Astrocyte (in vitro differentiated cells and primary cell): ENCODE results near the gene CTSD. TPM values are rescaled to one million over a fixed set of nuclear protein-coding genes. Genes with fewer than 3 reads are reported as not detected.

ENCODE experiments used
- DNase-seq: peaks from one replicate; pipeline ENCODE4 v3.0.0-alpha.2; 2010; ENCODE audit warnings: low read depth
- FAIRE-seq: peaks from 2 replicates; lab custom pipeline; 2011; peaks lifted over from hg19 to GRCh38; lab: Jason Lieb, UNC
- H2AFZ ChIP-seq: 2 replicates; pipeline ENCODE4 v1.6.0; 2012; ENCODE audit warnings: low read depth, low read length, inconsistent platforms
- H3K27ac ChIP-seq: 2 replicates; pipeline ENCODE4 v1.5.1; 2011; ENCODE audit warnings: low read depth, low read length, inconsistent platforms
- H3K27me3 ChIP-seq: 2 replicates; pipeline ENCODE4 v1.6.0; 2011; ENCODE audit warnings: low read length, inconsistent platforms; ENCODE audit not compliant: insufficient read depth
- H3K36me3 ChIP-seq: 2 replicates; pipeline ENCODE4 v1.5.1; 2011; ENCODE audit warnings: low read length, inconsistent platforms; ENCODE audit not compliant: insufficient read depth
- H3K4me1 ChIP-seq: 2 replicates; pipeline ENCODE4 v1.5.1; 2011; ENCODE audit warnings: low read length, inconsistent platforms; ENCODE audit not compliant: insufficient read depth
- H3K4me2 ChIP-seq: 2 replicates; pipeline ENCODE4 v1.6.0; 2012; ENCODE audit warnings: low read length, inconsistent platforms
- H3K4me3 ChIP-seq: 2 replicates; pipeline ENCODE4 v1.5.1; 2011; ENCODE audit warnings: low read depth, mild to moderate bottlenecking, low read length, inconsistent platforms; ENCODE audit not compliant: insufficient read depth
- H3K79me2 ChIP-seq: 2 replicates; pipeline ENCODE4 v1.6.0; 2012; ENCODE audit warnings: mild to moderate bottlenecking, low read length, inconsistent platforms; ENCODE audit not compliant: insufficient read depth
- H3K9ac ChIP-seq: 2 replicates; pipeline ENCODE4 v1.6.0; 2012; ENCODE audit warnings: mild to moderate bottlenecking, low read length, inconsistent platforms
- H3K9me3 ChIP-seq: 2 replicates; pipeline ENCODE4 v1.5.1; 2012; ENCODE audit warnings: low read depth, mild to moderate bottlenecking, low read length, inconsistent platforms; ENCODE audit not compliant: insufficient read depth
- H4K20me1 ChIP-seq: 2 replicates; pipeline ENCODE4 v1.6.0; 2012; ENCODE audit warnings: low read length, inconsistent platforms; ENCODE audit not compliant: insufficient read depth
- H3K27ac Mint-ChIP-seq: one replicate; pipeline ENCODE4 v1.8.0; 2021; ENCODE audit warnings: mild to moderate bottlenecking, mixed read lengths; ENCODE audit not compliant: unreplicated experiment
- H3K27me3 Mint-ChIP-seq: one replicate; pipeline ENCODE4 v1.8.0; 2021; ENCODE audit warnings: low read depth, mixed read lengths; ENCODE audit not compliant: unreplicated experiment
- H3K36me3 Mint-ChIP-seq: one replicate; pipeline ENCODE4 v1.8.0; 2021; ENCODE audit warnings: low read depth, mixed read lengths; ENCODE audit not compliant: unreplicated experiment
- H3K4me1 Mint-ChIP-seq: one replicate; pipeline ENCODE4 v1.8.0; 2021; ENCODE audit warnings: low read depth, mixed read lengths; ENCODE audit not compliant: unreplicated experiment
- H3K4me3 Mint-ChIP-seq: one replicate; pipeline ENCODE4 v1.8.0; 2021; ENCODE audit warnings: mild to moderate bottlenecking, moderate library complexity, mixed read lengths; ENCODE audit not compliant: unreplicated experiment
- H3K9me3 Mint-ChIP-seq: one replicate; pipeline ENCODE4 v1.8.0; 2021; ENCODE audit warnings: mild to moderate bottlenecking, mixed read lengths; ENCODE audit not compliant: unreplicated experiment
- CTCF ChIP-seq: IDR thresholded peaks from 2 replicates; pipeline ENCODE4 v1.5.1; 2011; ENCODE audit warnings: low read depth, mild to moderate bottlenecking, inconsistent platforms, low read length, moderate library complexity; ENCODE audit not compliant: insufficient read depth
- EZH2 ChIP-seq: IDR thresholded peaks from 2 replicates; pipeline ENCODE4 v1.6.1; 2012; ENCODE audit warnings: mild to moderate bottlenecking, low read length, inconsistent platforms; ENCODE audit not compliant: insufficient read depth
- total RNA-seq: library from RNA; stranded (reverse); gene quantifications from 2 replicates; pipeline ENCODE4 v1.2.1, GENCODE V29; 2021

CTSD gene
- total RNA-seq, 1 donor from 2014 or later, result 290 TPM

GRCh38 chr11:1773994-1774550, 10.3 kb upstream of the CTSD start:
- H3K27me3 ChIP-seq, result no peaks in the 10 kb centered on the region
- no peaks in the 10 kb centered on the region for H3K36me3 Mint-ChIP-seq

DNA sequence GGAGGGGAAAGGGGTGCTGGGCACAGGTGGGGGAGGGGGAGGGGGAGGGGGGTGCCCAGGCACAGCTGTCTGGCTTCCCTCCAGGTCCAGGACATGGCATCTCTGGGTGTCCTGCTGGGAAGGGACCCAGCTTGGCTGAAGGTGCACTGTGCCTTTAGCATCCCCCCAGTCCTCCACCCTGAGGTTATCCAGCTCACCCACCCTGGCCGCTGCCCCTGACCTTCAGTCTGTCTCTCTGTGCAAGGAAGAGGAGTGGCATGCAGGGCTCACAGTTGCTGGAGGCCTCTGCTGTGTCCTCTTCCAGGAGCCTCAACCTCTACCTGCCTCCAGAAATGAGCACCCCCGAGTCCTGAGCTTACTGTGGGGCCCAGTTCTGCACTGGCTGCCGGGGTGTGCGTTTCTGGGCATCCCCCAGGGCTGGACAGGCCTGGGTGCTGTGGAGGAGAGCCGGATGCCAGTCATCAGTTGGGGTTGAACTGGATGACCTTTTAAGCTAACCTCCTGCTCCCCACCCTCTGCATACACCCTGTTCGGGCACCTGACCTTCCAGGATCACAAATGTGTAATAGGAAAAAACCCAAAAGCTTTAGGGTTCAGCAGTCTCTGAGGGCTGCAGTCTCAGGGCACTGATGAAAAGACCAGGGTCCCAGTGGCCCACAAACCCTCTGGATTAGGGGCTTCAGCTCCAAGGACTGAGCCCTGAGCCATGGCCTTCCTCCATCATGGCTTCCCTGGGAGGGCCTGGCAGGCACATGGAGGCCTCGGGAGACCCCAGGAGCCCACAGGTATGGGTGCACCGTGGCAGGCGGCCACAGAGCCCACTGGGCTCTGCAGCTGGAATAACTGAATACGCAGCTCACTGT, 9.6 kb upstream of the CTSD start:
- no peak overlapping the region for H2AFZ ChIP-seq
- no peak overlapping the region for H3K27ac ChIP-seq
- Mint-ChIP-seq H3K27ac (no peak overlapping the region), H3K27me3 (peaks cover 16% of the 10 kb centered on the region), H3K9me3 (peaks cover 9% of the 10 kb centered on the region), H3K36me3 (no peaks in the 10 kb centered on the region), H3K4me1 (peaks cover 35% of the 10 kb centered on the region), H3K4me3 (no peak overlapping the region)
- no peak for DNase-seq
- no peak for TF ChIP-seq EZH2
- TF ChIP-seq CTCF, result no peak
- H3K4me3 ChIP-seq, result no peak overlapping the region
- H3K27me3 ChIP-seq, result no peaks in the 10 kb centered on the region
- no peaks in the 10 kb centered on the region for H3K79me2 ChIP-seq
- no peak overlapping the region for H3K9ac ChIP-seq
- H3K36me3 ChIP-seq, result no peaks in the 10 kb centered on the region
- FAIRE-seq, result no peak
- H3K4me2 ChIP-seq, result peak overlapping the region; percentile 36
- no peaks in the 10 kb centered on the region for H4K20me1 ChIP-seq
- no peaks in the 10 kb centered on the region for H3K9me3 ChIP-seq
- H3K4me1 ChIP-seq, result peaks cover 18% of the 10 kb centered on the region

More at GRCh38 chr11:1773994-1774550, 10.3 kb upstream of the CTSD start:
- H3K4me2 ChIP-seq, result no peak overlapping the region
- TF ChIP-seq EZH2, result no peak
- no peak for TF ChIP-seq CTCF
- Mint-ChIP-seq H3K4me3 (no peak overlapping the region), H3K4me1 (peaks cover 34% of the 10 kb centered on the region), H3K27me3 (peaks cover 17% of the 10 kb centered on the region), H3K9me3 (peaks cover 9% of the 10 kb centered on the region), H3K27ac (no peak overlapping the region)
- no peak overlapping the region for H2AFZ ChIP-seq
- H4K20me1 ChIP-seq, result no peaks in the 10 kb centered on the region
- no peaks in the 10 kb centered on the region for H3K36me3 ChIP-seq
- H3K9me3 ChIP-seq, result no peaks in the 10 kb centered on the region
- peaks cover 18% of the 10 kb centered on the region for H3K4me1 ChIP-seq
- no peak for FAIRE-seq
- H3K9ac ChIP-seq, result no peak overlapping the region
- no peaks in the 10 kb centered on the region for H3K79me2 ChIP-seq
- H3K27ac ChIP-seq, result no peak overlapping the region
- H3K4me3 ChIP-seq, result no peak overlapping the region
- no peak for DNase-seq
